GM19468 (cell line): ENCODE measurements around the gene MYADML2.

Source experiments
- ATAC-seq: cut with Tn5 transposase; IDR thresholded peaks from one replicate; pipeline ENCODE4 v1.9.1; 2021; ENCODE audit warnings: mild to moderate bottlenecking, moderate library complexity, moderate number of reproducible peaks; ENCODE audit not compliant: unreplicated experiment; ENCODE audit errors: extremely low read depth

MYADML2 gene

GRCh38 chr17:81913394-81914102, 33.5 kb downstream of the MYADML2 start:
- no peak for ATAC-seq

GRCh38 chr17:81912441-81913309, 34.4 kb downstream of the MYADML2 start:
- no peak for ATAC-seq

- no peak for ATAC-seq
These were observed 35.1 kb downstream of the MYADML2 start for GRCh38 chr17:81911969-81912368.

GRCh38 chr17:81911277-81911961, 35.6 kb downstream of the MYADML2 start, which contains the start of gene PCYT2:
Gene PCYT2 (minus strand): TSS chr17:81911399. CDS start chr17:81911355, 44 bp downstream.
- peak; percentile 27 for ATAC-seq

GRCh38 chr17:81910840-81911276, 36.2 kb downstream of the MYADML2 start:
- peak; percentile 12 for ATAC-seq

GRCh38 chr17:81909966-81910839, 36.8 kb downstream of the MYADML2 start:
- ATAC-seq = no peak

- no peak for ATAC-seq
These were observed 37.8 kb downstream of the MYADML2 start for GRCh38 chr17:81909231-81909630.

GRCh38 chr17:81908793-81909192, 38.2 kb downstream of the MYADML2 start:
- no peak for ATAC-seq

- ATAC-seq = no peak
These were observed 39.6 kb downstream of the MYADML2 start for GRCh38 chr17:81907219-81908145.

- no peak for ATAC-seq
These were observed 40.4 kb downstream of the MYADML2 start for GRCh38 chr17:81906476-81907218.

- ATAC-seq = no peak
These were observed 41.0 kb downstream of the MYADML2 start for GRCh38 chr17:81905993-81906392.

GRCh38 chr17:81905424-81905875, 41.6 kb downstream of the MYADML2 start:
- no peak for ATAC-seq

GRCh38 chr17:81904600-81905423, 42.2 kb downstream of the MYADML2 start:
- ATAC-seq = no peak

GRCh38 chr17:81903896-81904599, 43.0 kb downstream of the MYADML2 start:
- ATAC-seq = no peak

GRCh38 chr17:81903415-81903831, 43.6 kb downstream of the MYADML2 start:
- ATAC-seq = no peak

- ATAC-seq = no peak
These were observed 44.2 kb downstream of the MYADML2 start for GRCh38 chr17:81902653-81903414.
